Caki2 (cell line): ENCODE measurements around the gene MEX3A. TPM values are rescaled to one million over a fixed set of nuclear protein-coding genes. Genes with fewer than 3 reads are reported as not detected.
A peak's percentile ranks its signal among the peaks of the same experiment; 100 is the strongest.
"Not testable (repeated sequence)": the region's sequence is repeated elsewhere in the genome, so short reads cannot be mapped to it uniquely, and the experiment has no call there.

Experiments used
- DNase-seq: peaks from one replicate; pipeline ENCODE4 v3.0.0-alpha.2; 2015; ENCODE audit warnings: low read depth
- in situ Hi-C: cut with HindIII; loops from 2 replicates; pipeline ENCODE4 v1.10.0; 2016; ENCODE audit warnings: low sequenced_read_pairs, low pct_unique_long_range_greater_than_20kb, mixed read lengths
- total RNA-seq: library from RNA; depleted of rRNA; stranded (reverse); fragments of >200 nt; shearing (Covaris generic); gene quantifications from 2 replicates; pipeline ENCODE4 v1.2.3, GENCODE V29; 2014; ENCODE audit warnings: low replicate concordance; rRNA removed

MEX3A gene, protein sequence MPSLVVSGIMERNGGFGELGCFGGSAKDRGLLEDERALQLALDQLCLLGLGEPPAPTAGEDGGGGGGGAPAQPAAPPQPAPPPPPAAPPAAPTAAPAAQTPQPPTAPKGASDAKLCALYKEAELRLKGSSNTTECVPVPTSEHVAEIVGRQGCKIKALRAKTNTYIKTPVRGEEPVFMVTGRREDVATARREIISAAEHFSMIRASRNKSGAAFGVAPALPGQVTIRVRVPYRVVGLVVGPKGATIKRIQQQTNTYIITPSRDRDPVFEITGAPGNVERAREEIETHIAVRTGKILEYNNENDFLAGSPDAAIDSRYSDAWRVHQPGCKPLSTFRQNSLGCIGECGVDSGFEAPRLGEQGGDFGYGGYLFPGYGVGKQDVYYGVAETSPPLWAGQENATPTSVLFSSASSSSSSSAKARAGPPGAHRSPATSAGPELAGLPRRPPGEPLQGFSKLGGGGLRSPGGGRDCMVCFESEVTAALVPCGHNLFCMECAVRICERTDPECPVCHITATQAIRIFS
- 0.64 and 2.0 TPM in 2 replicates for total RNA-seq

DNA sequence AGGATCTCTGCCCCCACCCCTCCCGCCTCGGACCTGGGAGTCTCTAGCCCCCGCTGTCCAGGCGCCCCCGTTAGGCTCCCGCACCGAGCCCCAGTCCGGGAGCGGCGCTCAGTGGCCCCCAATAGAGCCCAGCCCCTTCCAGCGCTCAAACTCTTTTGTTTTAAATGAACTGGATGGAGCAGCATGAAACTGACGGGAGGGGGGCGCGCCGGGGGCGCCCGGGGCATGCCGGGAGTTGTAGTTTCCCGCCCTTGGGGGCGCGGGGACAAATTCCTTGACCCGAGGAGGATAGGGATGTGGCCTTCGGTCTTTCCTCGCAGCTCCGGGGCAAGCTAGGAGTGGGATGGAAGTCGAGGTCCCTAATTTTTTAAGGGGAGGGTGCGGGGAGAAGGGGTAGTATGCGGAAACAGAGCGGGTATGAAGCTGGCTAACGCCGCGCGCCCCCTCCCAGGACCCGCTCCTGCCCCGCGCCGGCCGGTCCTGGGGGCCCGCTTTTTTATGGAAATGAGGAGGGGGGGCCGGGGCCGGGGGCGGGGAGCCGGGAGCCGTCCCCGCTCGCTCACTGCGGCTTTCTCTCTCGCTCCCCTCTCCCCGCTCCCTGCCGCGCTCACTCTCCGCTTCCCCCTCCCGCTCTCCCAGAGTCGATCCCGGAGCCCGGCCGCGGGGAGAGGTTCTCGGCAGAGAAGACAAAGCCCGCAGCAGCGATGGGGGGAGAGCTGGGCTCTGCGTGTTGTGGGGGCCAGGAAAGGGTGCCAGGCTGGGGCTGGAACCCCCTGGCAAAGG, at the start of gene MEX3A:
TSS of gene MEX3A (minus strand) at position 157 of the 783 bp plus-strand sequence. CDS start 467 bp downstream, outside the sequence.
- DNase-seq, result no peak
- in situ Hi-C loops, result no loop called here

DNA sequence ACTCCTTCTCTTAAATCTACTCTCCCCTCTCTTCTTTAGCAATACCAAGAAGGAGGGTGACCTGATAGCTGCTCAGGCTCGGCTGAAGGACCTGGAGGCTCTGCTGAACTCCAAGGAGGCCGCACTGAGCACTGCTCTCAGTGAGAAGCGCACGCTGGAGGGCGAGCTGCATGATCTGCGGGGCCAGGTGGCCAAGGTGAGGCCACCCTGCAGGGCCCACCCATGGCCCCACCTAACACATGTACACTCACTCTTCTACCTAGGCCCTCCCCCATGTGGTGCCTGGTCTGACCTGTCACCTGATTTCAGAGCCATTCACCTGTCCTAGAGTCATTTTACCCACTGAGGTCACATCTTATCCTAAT, 48.3 kb upstream of the MEX3A start:
- in situ Hi-C loops, result no loop called here
- DNase-seq, result no peak

DNA sequence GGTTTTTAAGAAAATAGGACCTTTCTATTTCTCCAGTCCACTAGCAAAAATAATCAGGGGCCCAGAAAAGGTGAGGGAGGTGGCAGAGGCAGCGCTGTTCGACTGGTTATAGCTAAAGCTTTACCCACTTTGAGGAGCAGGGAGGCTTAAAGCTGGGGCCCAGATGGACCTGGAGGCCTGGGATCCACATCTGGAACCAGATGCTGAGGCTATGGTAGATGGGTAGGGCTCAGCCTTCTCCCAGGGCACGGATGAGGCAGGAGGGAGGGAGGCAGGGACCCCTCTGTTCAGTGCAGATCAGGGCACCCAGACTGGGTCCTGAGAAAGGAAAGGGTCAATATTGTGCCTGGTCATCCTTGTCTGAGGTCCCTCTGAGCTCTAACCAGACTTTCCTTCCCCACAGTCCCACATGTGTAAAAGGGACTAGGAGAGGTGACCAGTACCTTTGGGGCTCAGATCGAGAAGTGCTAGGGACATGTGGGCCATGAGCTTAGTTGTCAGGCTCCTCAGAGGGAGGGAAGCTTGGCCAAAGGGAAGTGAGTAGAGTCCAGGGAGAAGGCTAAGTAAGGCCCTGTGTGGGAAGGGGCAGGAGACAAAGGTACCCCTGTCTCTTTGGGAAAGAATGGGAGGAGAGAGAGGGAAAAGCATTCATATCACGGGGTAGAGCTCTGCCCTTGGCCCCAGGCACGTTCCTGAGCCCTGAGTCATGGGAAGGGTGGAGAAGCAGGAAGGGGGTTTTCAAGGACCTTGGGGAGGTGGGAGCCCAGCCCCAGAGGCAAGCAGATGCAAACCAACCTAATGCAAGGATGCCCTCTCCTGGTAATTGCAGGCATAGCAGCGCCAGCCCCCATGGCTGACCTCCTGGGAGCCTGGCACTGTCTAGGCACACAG, 47.7 kb upstream of the MEX3A start:
- in situ Hi-C loops, result no loop called here
- DNase-seq, result peak; percentile 92

DNA sequence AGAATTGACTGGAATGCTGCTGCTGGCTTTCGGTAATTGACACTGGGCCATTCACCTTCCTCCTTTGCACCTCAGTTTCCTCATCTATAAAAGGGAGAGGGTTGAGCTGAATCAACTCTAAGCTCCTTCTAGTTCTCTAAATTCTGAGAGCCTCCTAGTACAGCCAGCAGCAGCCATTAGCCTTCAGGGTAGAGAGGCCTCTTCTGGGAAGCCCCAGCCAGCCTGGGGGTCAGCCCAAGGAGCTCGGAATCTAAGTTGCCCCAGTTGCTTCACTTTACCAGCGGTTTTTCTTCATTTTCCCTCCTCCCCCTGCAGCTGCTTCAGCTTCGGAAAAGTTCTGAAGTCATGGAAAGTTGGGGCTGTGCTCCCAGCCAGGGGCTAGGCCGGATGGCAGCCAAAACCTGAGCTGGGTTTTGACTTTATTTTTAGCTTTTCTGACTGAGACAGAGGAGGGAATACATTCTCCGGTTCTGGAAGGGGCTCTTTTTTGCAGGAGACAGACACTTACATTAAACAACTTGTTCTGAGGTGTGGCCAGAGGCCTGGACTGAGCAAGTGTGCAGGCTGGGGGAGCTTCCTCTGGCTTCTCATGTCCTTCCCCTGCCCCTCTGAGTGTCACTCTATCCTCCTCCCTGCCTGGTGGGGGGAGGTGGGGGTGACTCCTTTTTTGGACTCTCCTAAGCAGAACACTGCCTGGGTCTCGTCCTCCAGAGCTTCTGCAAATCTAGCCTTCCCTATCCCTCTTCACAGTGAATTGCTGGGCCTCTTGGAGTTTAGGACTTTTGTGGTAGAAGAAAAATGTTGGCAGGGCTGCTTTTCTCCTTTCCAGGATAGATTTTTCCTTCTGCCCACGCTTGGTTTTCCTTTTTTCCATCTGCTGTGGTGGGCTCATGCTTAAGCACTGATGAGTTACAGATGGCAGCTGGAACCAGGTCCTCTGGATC, 46.7 kb upstream of the MEX3A start:
- peak; percentile 9 for DNase-seq
- in situ Hi-C loops, result no loop called here

DNA sequence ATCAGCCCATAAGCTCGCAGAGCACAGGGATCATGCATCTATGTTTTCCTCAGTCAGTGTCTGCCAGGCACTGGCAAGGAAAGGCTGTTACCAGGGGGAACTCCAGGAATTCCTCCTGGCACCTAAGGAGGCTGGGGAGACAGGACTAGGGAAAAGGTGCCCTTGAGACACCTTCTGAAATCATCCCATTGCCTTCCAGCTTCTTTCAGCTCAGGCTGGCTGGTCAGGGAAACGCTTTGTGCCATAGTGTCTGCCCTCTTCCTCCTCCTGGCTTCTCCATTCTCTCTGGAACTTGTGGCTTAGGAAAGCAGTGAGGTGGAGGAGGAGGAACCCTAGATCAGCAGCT, 46.0 kb upstream of the MEX3A start:
- DNase-seq, result peak; percentile 10
- in situ Hi-C loops, result no loop called here

DNA sequence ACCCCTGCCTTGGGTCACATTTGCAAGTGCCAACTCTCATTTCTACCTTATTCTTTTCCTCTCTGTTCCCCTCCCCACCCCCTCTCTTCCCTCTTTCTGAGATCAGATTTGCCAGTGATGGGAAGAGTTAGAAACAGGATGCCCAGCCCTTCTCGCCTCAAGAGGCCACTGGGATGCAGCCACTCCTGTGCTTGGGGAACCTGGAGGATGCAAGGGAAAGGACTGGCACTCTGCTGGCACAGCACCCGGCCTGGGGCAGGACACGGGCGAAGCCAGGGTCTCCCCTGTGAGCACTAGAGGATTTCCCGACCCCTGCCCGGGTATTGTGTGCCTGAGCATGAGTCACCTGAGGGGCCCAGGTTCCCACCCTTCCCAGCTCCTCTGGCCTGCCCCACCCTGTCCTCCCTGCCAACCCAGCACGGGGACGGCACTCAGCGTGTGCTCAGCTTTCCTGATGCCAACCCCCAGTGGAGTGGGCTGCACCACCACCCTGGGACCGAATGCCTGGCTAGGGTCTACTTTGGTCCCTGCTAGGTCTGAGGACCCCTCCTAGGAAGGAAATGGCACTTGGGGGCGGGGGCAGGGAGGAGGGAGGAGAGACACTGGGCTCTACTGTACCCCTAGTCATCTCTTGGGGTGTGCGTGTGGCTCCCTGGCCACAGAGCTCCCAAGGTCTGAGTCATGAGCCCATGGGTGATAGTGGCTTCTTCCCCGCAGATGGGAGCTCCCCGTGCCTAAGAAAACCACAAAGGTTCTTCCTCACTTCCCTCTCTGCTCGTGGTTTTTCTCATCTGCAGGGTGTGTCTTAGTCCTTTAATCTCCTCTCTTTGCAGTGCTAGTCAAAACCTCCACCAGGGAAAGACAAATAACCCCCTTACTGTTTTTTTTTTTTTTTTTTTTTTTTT, 44.6 kb upstream of the MEX3A start:
- DNase-seq, result peak; percentile 88
- in situ Hi-C loops, result no loop called here

DNA sequence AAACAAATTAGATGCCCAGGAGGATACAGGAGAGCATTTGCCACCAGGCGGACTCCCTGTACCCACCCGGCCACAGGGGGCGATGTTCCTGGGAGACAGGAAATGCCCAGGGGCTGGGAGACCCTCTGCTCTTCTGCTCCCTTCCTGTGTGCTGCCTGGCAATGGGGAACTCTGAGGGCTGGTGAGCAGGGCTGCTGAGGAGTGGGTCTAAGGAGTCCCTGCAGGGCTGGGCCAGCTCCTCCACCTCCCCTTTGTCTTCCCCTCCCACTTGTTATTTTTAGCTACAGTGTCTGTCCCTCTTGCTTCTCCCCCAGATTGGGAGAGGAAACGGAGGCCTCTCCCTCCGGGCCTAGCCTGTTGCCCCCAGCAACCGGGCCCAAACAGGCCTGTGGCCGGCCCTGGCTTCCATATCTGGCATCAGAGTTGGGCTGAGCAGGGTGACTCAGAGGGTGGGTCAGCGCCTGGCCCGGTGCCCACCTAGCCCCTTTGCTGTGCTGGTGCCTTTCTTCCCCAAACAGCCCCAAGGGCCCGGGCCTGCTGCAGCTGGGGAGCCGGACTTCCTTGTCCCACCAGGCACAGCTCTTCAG, 43.9 kb upstream of the MEX3A start:
- peak; percentile 96 for DNase-seq
- in situ Hi-C loops, result no loop called here

DNA sequence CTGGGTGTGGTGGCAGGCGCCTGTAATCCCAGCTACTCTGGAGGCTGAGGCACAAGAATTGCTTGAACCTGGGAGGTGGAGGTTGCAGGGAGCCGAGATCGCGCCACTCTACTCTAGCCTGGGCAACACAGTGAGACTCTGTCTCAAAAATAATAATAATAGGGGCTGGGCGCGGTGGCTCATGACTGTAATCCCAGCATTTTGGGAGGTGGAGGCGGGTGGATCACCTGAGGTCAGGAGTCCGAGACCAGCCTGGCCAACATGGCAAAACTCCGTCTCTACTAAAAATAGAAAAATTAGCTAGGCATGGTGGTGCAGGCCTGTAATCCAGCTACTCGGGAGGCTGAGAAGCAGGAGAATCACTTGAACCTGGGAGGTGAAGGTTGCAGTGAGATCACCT, 43.3 kb upstream of the MEX3A start:
- in situ Hi-C loops, result not testable (repeated sequence)
- DNase-seq, result peak; percentile 1

DNA sequence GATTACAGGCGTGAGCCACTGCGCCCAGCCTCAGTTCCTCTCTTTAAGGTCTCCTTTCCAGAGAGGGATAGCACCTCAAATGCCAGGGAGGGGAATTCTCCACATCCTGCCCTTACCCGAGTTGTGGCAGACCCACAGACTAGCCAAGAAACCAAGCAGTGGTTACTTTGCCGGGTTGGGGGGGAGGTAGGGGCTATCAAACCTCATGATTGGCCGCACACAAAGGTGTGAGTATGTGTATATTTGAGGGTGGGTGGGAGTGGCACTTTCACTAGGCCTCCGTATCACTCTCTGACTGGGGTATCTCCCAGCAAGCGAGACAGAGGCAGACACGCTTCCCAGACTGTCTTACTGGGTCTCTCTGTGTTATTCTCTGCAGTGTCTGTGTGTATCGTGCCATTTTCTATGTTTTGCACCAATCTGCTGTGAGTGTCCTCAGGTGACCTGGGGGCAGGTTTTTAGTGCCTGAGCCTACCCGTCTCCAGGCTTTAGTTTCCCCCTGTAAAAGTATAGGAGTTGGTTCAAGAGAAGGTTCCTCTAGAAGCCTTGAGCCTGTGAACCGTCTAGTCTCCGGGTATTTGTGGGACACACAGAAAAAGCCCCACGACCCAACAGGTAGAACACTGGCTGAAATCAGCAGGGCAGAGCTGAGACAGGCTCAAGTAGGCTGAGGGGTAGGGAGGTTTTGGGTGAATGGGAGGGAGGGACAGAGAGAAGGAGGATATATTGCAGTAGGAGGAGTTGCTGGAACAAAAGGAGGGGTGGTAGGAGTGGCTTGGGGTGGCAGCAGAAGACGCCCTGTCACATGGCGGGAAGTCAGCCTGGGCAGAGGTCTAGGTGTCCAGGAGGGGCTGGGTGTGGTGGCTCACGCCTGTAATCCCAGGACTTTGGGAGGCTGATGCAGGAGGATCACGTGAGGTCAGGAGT, 42.6 kb upstream of the MEX3A start:
- DNase-seq, result peak; percentile 62
- in situ Hi-C loops, result no loop called here

DNA sequence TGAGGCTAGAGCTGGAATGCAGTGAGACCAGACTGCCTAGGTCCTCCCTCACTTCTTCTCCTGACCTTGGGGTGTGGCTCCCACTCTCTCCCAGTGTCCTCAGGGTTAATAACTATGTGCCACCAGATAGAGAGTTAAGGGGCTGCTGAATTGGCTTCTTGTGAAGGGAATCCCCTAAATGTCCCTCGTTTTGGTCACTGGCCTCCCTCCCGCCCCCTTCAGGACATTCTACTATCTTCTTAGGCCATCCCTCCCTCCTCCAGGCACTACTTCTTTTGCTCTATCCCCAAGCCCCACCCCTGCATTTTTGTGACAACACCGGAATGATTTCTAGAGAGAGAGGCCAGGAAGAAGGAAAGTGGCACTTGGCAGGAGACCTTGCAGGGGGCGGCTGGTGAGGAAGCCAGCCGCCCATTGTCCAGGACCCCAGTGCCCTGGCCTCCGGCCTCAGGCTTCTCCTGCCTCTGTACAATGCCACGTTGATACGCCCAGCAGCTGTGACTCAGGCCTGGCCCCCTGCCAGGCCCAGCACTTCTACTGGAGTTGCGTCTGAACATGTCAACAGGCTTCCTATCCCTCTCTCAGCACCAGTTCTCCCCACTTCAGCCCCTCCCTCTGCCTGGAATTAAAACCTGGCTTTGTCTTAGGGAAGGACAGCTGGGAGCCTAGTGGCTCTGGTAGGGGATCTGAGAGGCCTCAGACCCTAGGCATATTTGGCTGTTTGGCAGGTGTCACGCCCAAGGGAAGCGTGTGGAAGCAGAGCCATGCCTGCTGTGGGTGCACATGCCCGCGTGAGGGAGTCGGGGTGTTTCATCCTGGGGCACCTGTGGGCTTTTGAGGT, 41.3 kb upstream of the MEX3A start:
- DNase-seq, result peak; percentile 98
- in situ Hi-C loops, result no loop called here

DNA sequence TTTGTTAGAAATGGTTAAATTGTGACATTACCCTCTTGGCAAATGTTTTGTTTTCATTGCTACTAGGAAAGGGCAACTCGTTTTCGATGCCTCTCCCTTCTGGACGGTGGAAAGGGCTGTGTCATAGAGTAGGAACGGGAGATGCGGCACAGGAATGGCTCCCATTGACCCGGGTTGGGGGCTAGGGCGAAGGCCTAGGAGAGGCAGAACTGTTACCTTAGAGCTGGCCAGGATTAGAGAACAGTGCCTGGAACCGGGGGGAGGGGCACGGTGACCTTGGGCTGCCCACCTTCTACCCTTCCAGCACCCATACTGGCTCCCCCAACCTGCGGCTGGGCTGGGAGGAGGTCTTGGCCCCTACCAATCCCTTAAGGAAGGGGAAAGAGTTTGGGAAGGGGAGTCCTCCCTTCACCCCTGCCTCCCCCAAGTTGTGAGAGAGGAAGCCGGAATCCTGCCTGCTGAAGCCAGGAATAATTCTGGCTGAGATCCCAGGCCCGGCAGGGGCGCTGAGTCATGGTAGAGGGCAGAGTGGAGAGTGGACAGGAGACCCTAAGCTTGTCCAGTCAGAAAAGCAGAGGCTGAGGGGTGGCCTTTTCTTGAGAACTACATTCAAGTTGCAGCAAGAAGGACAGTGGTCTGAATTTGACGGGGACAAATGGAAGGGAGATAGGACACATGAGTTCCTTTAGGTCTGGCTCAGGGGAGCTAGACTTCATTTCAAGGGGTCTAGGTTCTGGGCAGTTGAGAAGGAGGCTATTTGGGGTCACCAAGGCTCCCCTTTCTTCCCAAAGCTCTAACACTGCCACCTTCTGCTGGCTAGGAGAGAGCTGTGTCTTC, 40.5 kb upstream of the MEX3A start:
- DNase-seq, result peak; percentile 81

DNA sequence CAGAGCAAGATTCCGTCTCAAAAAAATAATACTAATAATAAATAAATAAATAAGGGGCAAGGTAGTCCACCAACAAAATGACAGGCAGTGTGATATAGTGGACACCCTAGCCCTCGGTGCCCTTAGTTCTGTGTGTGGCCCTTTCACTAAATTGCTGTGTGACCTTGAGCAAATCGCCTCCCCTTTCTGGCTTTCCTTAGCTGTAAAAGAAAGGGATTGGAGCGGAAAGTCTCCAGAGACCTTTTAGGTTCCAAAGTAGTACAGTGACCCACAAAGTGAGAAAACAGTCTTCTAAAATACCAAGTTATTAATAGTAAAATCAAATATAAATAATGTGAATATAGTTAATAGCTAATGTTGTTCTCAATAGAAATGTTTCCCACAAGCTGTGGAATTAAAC, 39.8 kb upstream of the MEX3A start:
- no peak for DNase-seq
- in situ Hi-C loops, result no loop called here

More for the DNA sequence above, 40.5 kb upstream of the MEX3A start:
- in situ Hi-C loops, result no loop called here

DNA sequence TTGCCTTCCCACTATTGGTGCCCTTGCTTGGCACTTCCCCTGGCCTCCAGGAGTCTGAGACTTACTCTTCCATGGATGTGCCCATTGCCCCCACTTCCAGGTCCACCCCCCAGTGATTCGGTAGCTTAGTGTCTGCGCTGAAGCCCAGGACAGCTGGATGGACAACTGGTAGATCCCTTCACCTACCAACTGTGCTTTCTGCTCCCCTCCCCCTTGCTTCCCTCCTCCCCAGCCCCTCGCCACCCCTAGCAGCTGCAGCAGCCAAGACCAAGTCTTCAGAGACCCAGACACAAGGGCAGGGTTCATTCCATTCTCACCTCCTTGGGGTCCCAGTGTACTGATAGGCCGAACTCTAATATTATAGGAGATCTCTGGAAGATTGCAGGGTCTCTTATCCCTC, 39.2 kb upstream of the MEX3A start:
- in situ Hi-C loops, result no loop called here
- DNase-seq, result no peak

DNA sequence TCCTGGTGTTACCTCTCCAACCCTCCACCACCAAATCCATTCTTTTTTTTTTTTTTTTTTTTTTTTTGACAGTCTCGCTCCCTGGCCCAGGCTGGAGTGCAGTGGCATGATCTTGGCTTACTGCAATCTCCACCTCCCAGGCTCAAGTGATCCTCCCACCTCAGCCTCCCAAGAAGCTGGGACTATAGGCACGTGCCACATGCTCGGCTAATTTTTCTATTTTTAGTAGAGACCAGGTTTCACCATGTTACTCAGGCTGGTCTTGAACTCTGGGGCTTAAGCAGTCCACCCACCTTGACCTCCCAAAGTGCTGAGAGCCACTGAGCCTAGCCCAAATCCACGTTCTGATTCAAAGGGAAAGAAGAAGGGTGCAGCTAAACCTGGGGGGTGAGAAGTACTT, 38.7 kb upstream of the MEX3A start:
- in situ Hi-C loops, DNase-seq: not testable (repeated sequence)
